H9 (cell line): Measurements from ENCODE around the gene TMEM116. TPM values are rescaled to one million over a fixed set of nuclear protein-coding genes. Genes with fewer than 3 reads are reported as not detected.

Experiments
- DNase-seq: peaks from one replicate; pipeline ENCODE4 v3.0.0-alpha.2; 2017
- H2AFZ ChIP-seq: one replicate; pipeline ENCODE4 v1.6.1; 2013; ENCODE audit warnings: mild to moderate bottlenecking, low read length, control low read depth, moderate library complexity
- H2AK5ac ChIP-seq: 2 replicates; pipeline ENCODE4 v1.6.1; 2013; ENCODE audit warnings: low read length, control low read depth, mixed read lengths; ENCODE audit not compliant: insufficient read length
- H2BK120ac ChIP-seq: one replicate; pipeline ENCODE4 v1.6.1; 2013; ENCODE audit warnings: low read depth, mild to moderate bottlenecking, low read length, control low read depth, inconsistent platforms; ENCODE audit not compliant: poor library complexity, severe bottlenecking
- H2BK12ac ChIP-seq: 2 replicates; pipeline ENCODE4 v1.6.1; 2013; ENCODE audit warnings: low read length, control low read depth, mixed read lengths, low read depth; ENCODE audit not compliant: insufficient read length
- H2BK15ac ChIP-seq: 2 replicates; pipeline ENCODE4 v1.6.1; 2013; ENCODE audit warnings: low read depth, low read length, control low read depth
- H2BK20ac ChIP-seq: one replicate; pipeline ENCODE4 v1.6.1; 2013; ENCODE audit warnings: low read depth, mild to moderate bottlenecking, low read length, control low read depth, inconsistent platforms; ENCODE audit not compliant: poor library complexity, severe bottlenecking
- H2BK5ac ChIP-seq: 2 replicates; pipeline ENCODE4 v1.6.1; 2013; ENCODE audit warnings: low read length, control low read depth, mixed read lengths; ENCODE audit not compliant: insufficient read length
- H3K14ac ChIP-seq: 2 replicates; pipeline ENCODE4 v1.6.1; 2013; ENCODE audit warnings: low read length, control low read depth; ENCODE audit not compliant: insufficient read depth
- H3K18ac ChIP-seq: 2 replicates; pipeline ENCODE4 v1.6.1; 2013; ENCODE audit warnings: low read depth, mild to moderate bottlenecking, mixed read lengths, low read length, control low read depth; ENCODE audit not compliant: insufficient read length
- H3K23ac ChIP-seq: 2 replicates; pipeline ENCODE4 v1.6.1; 2013; ENCODE audit warnings: low read length, control low read depth, mixed read lengths, low read depth; ENCODE audit not compliant: insufficient read length
- H3K23me2 ChIP-seq: 2 replicates; pipeline ENCODE4 v1.6.1; 2013; ENCODE audit warnings: low read depth, mild to moderate bottlenecking, mixed read lengths, low read length, control low read depth; ENCODE audit not compliant: insufficient read length, poor library complexity, severe bottlenecking
- H3K27ac ChIP-seq: 2 replicates; pipeline ENCODE4 v1.5.1; 2013; ENCODE audit warnings: low read length, control low read depth, mixed read lengths, low read depth; ENCODE audit not compliant: insufficient read length
- H3K27me3 ChIP-seq: 2 replicates; pipeline ENCODE4 v1.6.1; 2013; ENCODE audit warnings: low read length, control low read depth, inconsistent platforms; ENCODE audit not compliant: insufficient read depth
- H3K4ac ChIP-seq: 2 replicates; pipeline ENCODE4 v1.6.1; 2013; ENCODE audit warnings: low read depth, mild to moderate bottlenecking, control low read depth, inconsistent platforms, low read length, moderate library complexity
- H3K4me1 ChIP-seq: 2 replicates; pipeline ENCODE4 v1.6.1; 2013; ENCODE audit warnings: low read length, control low read depth, inconsistent platforms; ENCODE audit not compliant: insufficient read depth
- H3K4me2 ChIP-seq: 2 replicates; pipeline ENCODE4 v1.6.1; 2013; ENCODE audit warnings: low read length, control low read depth, mixed read lengths; ENCODE audit not compliant: insufficient read length, insufficient read depth
- H3K56ac ChIP-seq: 2 replicates; pipeline ENCODE4 v1.6.1; 2013; ENCODE audit warnings: low read depth, mild to moderate bottlenecking, mixed read lengths, low read length, control low read depth; ENCODE audit not compliant: insufficient read length
- H3K79me1 ChIP-seq: 2 replicates; pipeline ENCODE4 v1.6.1; 2013; ENCODE audit warnings: low read depth, mild to moderate bottlenecking, moderate library complexity, low read length, control low read depth, inconsistent platforms; ENCODE audit not compliant: insufficient read depth, poor library complexity, severe bottlenecking
- H3K79me2 ChIP-seq: 2 replicates; pipeline ENCODE4 v1.6.1; 2013; ENCODE audit warnings: low read length, control low read depth, inconsistent platforms; ENCODE audit not compliant: insufficient read depth
- H3K9ac ChIP-seq: 2 replicates; pipeline ENCODE4 v1.6.1; 2013; ENCODE audit warnings: low read length, control low read depth, mixed read lengths; ENCODE audit not compliant: insufficient read length; ENCODE audit errors: extremely low read depth
- H3K9me3 ChIP-seq: one replicate; pipeline ENCODE4 v1.6.1; 2013; ENCODE audit warnings: low read depth, low read length, inconsistent platforms; ENCODE audit not compliant: control insufficient read depth
- H3T11ph ChIP-seq: one replicate; pipeline ENCODE4 v1.6.1; 2013; ENCODE audit warnings: mild to moderate bottlenecking, low read length, control low read depth, inconsistent platforms
- H4K20me1 ChIP-seq: one replicate; pipeline ENCODE4 v1.6.1; 2013; ENCODE audit not compliant: control insufficient read depth, insufficient read length, insufficient read depth
- H4K5ac ChIP-seq: 2 replicates; pipeline ENCODE4 v1.6.1; 2013; ENCODE audit warnings: low read depth, mild to moderate bottlenecking, mixed read lengths, low read length, control low read depth; ENCODE audit not compliant: insufficient read length
- H4K8ac ChIP-seq: replicated peaks from 2 replicates; pipeline ENCODE4 v1.6.1; 2013; ENCODE audit warnings: low read length, control low read depth, mixed read lengths, low read depth; ENCODE audit not compliant: insufficient read length
- H4K91ac ChIP-seq: 2 replicates; pipeline ENCODE4 v1.6.1; 2013; ENCODE audit warnings: low read depth, mild to moderate bottlenecking, moderate library complexity, mixed read lengths, low read length, control low read depth; ENCODE audit not compliant: insufficient read length
- H3K27ac Mint-ChIP-seq, 3 experiments: 2 replicates in 2 of 3; 3 replicates in 1 of 3; pipeline ENCODE4 v1.8.0; 2020 to 2021; ENCODE audit warnings: mixed read lengths in 3 of 3, mild to moderate bottlenecking in 1 of 3, moderate library complexity in 1 of 3
- H3K27me3 Mint-ChIP-seq: 2 replicates; pipeline ENCODE4 v1.8.0; 2021; ENCODE audit warnings: low read depth, mild to moderate bottlenecking, moderate library complexity, mixed read lengths
- H3K36me3 Mint-ChIP-seq, 3 experiments: 2 replicates in 2 of 3; 3 replicates in 1 of 3; pipeline ENCODE4 v1.8.0; 2020 to 2021; ENCODE audit warnings: low read depth in 3 of 3, mixed read lengths in 3 of 3; ENCODE audit not compliant: insufficient read depth in 1 of 3
- H3K4me1 Mint-ChIP-seq, 2 experiments: 2 replicates each; pipeline ENCODE4 v1.8.0; 2020; ENCODE audit warnings: mixed read lengths in 2 of 2
- H3K4me3 Mint-ChIP-seq, 2 experiments: 2 replicates in 1 of 2; 3 replicates in 1 of 2; pipeline ENCODE4 v1.8.0; 2020 to 2021; ENCODE audit warnings: mild to moderate bottlenecking in 2 of 2, mixed read lengths in 2 of 2, moderate library complexity in 1 of 2
- H3K9me3 Mint-ChIP-seq, 2 experiments: 2 replicates in 1 of 2; 3 replicates in 1 of 2; pipeline ENCODE4 v1.8.0; 2020; ENCODE audit warnings: mild to moderate bottlenecking in 2 of 2, mixed read lengths in 2 of 2, moderate library complexity in 1 of 2
- WGBS: extraction: QIAGEN DNeasy Blood & Tissue Kit; methylation state at CpG from one replicate; pipeline ENCODE4 v1.1.7; 2013; ENCODE audit warnings: missing lambda C conversion rate, low lambda C conversion rate, mixed read lengths; ENCODE audit not compliant: insufficient read length; ENCODE audit errors: extremely low coverage; 5-methylcytosine and 5-hydroxymethylcytosine counted together
- total RNA-seq: library from RNA; stranded (reverse); gene quantifications from 2 replicates; pipeline ENCODE4 v1.2.1, GENCODE V29; 2021
- TF ChIP-seq, protein P1 (sequence below): fragments of 200-600 bp; sonication (generic); conservative IDR thresholded peaks from 3 replicates; pipeline ENCODE4 v1.8.0; 2021; ENCODE audit warnings: antibody characterized with exemption, mild to moderate bottlenecking

TMEM116 gene
- total RNA-seq, 1 experiment from 2014 or later: 10.8 TPM

- Histone ChIP-seq H3K27me3 (no peaks in the 10 kb centered on the region), H4K20me1 (no peaks in the 10 kb centered on the region), H3K27ac (no peak overlapping the region), H3K23ac (no peak overlapping the region), H3K23me2 (no peaks in the 10 kb centered on the region), H4K91ac (no peak overlapping the region), H3K79me1 (no peaks in the 10 kb centered on the region), H2BK15ac (no peak overlapping the region), H3K56ac (no peak overlapping the region), H2BK5ac (no peak overlapping the region), H4K5ac (no peak overlapping the region), H3T11ph (no peak overlapping the region), H2AK5ac (no peak overlapping the region), H2BK12ac (no peak overlapping the region), H4K8ac (no peak overlapping the region), H3K14ac (no peak overlapping the region), H3K9me3 (no peaks in the 10 kb centered on the region), H3K79me2 (no peaks in the 10 kb centered on the region), H3K9ac (no peak overlapping the region), H2AFZ (no peak overlapping the region), H3K18ac (no peak overlapping the region), H3K4me2 (no peak overlapping the region), H3K4ac (no peak overlapping the region), H2BK120ac (no peak overlapping the region), H3K4me1 (no peaks in the 10 kb centered on the region), H2BK20ac (no peak overlapping the region)
- Mint-ChIP-seq H3K27ac (no peak overlapping the region), H3K9me3 (no peaks in the 10 kb centered on the region), H3K4me1 (peaks cover 5 to 7% of the 10 kb centered on the region in 2 experiments; a peak in 2 of 4 replicates), H3K27me3 (no peaks in the 10 kb centered on the region), H3K4me3 (no peak overlapping the region), H3K36me3 (no peaks in the 10 kb centered on the region)
- DNase-seq: no peak
- TF ChIP-seq, protein P1, sequence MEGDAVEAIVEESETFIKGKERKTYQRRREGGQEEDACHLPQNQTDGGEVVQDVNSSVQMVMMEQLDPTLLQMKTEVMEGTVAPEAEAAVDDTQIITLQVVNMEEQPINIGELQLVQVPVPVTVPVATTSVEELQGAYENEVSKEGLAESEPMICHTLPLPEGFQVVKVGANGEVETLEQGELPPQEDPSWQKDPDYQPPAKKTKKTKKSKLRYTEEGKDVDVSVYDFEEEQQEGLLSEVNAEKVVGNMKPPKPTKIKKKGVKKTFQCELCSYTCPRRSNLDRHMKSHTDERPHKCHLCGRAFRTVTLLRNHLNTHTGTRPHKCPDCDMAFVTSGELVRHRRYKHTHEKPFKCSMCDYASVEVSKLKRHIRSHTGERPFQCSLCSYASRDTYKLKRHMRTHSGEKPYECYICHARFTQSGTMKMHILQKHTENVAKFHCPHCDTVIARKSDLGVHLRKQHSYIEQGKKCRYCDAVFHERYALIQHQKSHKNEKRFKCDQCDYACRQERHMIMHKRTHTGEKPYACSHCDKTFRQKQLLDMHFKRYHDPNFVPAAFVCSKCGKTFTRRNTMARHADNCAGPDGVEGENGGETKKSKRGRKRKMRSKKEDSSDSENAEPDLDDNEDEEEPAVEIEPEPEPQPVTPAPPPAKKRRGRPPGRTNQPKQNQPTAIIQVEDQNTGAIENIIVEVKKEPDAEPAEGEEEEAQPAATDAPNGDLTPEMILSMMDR: no peak
- no CpG with 5 or more reads among the region's 4 CpGs for WGBS
These were observed 14.9 kb downstream of the TMEM116 start for GRCh38 chr12:111998015-111998414.
